HEK293 (cell line): Measurements from ENCODE around the gene ZMYM4.

Experiments
- CTCF ChIA-PET: fragments of 350-600 bp; formaldehyde crosslinking; extraction: SDS; loops from one replicate; lab custom pipeline; 2021; ENCODE audit warnings: antibody characterized with exemption; lab: Yijun Ruan, JAX
- POLR2A ChIA-PET: fragments of 300-600 bp; formaldehyde crosslinking; extraction: SDS; loops from one replicate; lab custom pipeline; 2020; ENCODE audit warnings: antibody characterized with exemption, inconsistent platforms; lab: Yijun Ruan, JAX
- H3K27ac ChIP-seq: fragments of 200-500 bp; sonication (Bioruptor generic); 2 replicates; pipeline ENCODE4 v1.5.1; 2014; ENCODE audit warnings: low read depth, low read length, control low read depth, inconsistent platforms; ENCODE audit errors: extremely low read depth
- H3K36me3 ChIP-seq, 2 experiments: fragments of 200-500 bp in 1 of 2; sonication (Bioruptor generic) in 1 of 2; 1 replicate in 1 of 2; 2 replicates in 1 of 2; pipeline ENCODE4 v1.5.1; 2014 to 2017; ENCODE audit warnings: inconsistent platforms in 2 of 2, low read length in 2 of 2; ENCODE audit not compliant: control insufficient read depth in 2 of 2, insufficient read depth in 1 of 2
- H3K4me1 ChIP-seq: fragments of 200-500 bp; sonication (Bioruptor generic); 2 replicates; pipeline ENCODE4 v1.5.1; 2014; ENCODE audit warnings: mild to moderate bottlenecking, low read length, inconsistent platforms; ENCODE audit not compliant: control insufficient read depth, insufficient read depth
- H3K4me3 ChIP-seq: 2 replicates; pipeline ENCODE4 v1.5.1; 2011; ENCODE audit warnings: low read depth, mild to moderate bottlenecking, control low read depth, low read length, moderate library complexity
- H3K9me3 ChIP-seq: fragments of 200-500 bp; sonication (Bioruptor generic); 2 replicates; pipeline ENCODE4 v1.5.1; 2014; ENCODE audit warnings: low read depth, low read length, inconsistent platforms; ENCODE audit not compliant: control insufficient read depth, insufficient read depth
- PRDM1 ChIP-seq: fragments of 450-650 bp; formaldehyde crosslinking; IDR thresholded peaks from 2 replicates; pipeline ENCODE4; 2016; ENCODE audit warnings: missing biosample characterization, missing genetic modification characterization
- ZBTB48 ChIP-seq: fragments of 450-650 bp; formaldehyde crosslinking; IDR thresholded peaks from 2 replicates; pipeline ENCODE4 v1.5.1; 2016; ENCODE audit warnings: missing biosample characterization, missing genetic modification characterization
- ZNF121 ChIP-seq: fragments of 450-650 bp; formaldehyde crosslinking; IDR thresholded peaks from 2 replicates; pipeline ENCODE4 v1.5.1; 2016; ENCODE audit warnings: missing biosample characterization, missing genetic modification characterization
- ZNF157 ChIP-seq: fragments of 450-650 bp; formaldehyde crosslinking; IDR thresholded peaks from 2 replicates; pipeline ENCODE4 v1.5.1; 2016; ENCODE audit warnings: missing biosample characterization, missing genetic modification characterization
- ZNF211 ChIP-seq: fragments of 450-650 bp; formaldehyde crosslinking; IDR thresholded peaks from 2 replicates; pipeline ENCODE4 v1.5.1; 2016; ENCODE audit warnings: low read depth, missing biosample characterization, missing genetic modification characterization
- ZNF266 ChIP-seq: fragments of 450-650 bp; formaldehyde crosslinking; IDR thresholded peaks from 2 replicates; pipeline ENCODE4 v1.5.1; 2016; ENCODE audit warnings: missing biosample characterization, missing genetic modification characterization, low read depth
- ZNF274 ChIP-seq, 2 experiments: fragments of 200-500 bp in 1 of 2; fragments of 450-650 bp in 1 of 2; sonication (Bioruptor generic) in 1 of 2; formaldehyde crosslinking in 1 of 2; IDR thresholded peaks; 2 replicates each; pipeline versions ENCODE4 v1.5.1 to v1.6.1; 2014 to 2016; ENCODE audit warnings: borderline replicate concordance in 1 of 2, inconsistent platforms in 1 of 2, low read length in 1 of 2, missing biosample characterization in 1 of 2, missing genetic modification characterization in 1 of 2
- ZNF366 ChIP-seq: fragments of 450-650 bp; formaldehyde crosslinking; conservative IDR thresholded peaks from 2 replicates; pipeline ENCODE4 v1.5.1; 2016; ENCODE audit warnings: missing biosample characterization, missing genetic modification characterization
- ZNF391 ChIP-seq: fragments of 450-650 bp; formaldehyde crosslinking; IDR thresholded peaks from 2 replicates; pipeline ENCODE4 v1.5.1; 2016; ENCODE audit warnings: low read depth, missing biosample characterization, missing genetic modification characterization, borderline replicate concordance
- ZNF394 ChIP-seq: fragments of 450-650 bp; formaldehyde crosslinking; IDR thresholded peaks from 2 replicates; pipeline ENCODE4 v1.5.1; 2016; ENCODE audit warnings: missing biosample characterization, missing genetic modification characterization, mild to moderate bottlenecking, moderate library complexity, borderline replicate concordance
- ZNF416 ChIP-seq: fragments of 450-650 bp; formaldehyde crosslinking; IDR thresholded peaks from 2 replicates; pipeline ENCODE4 v1.5.1; 2016; ENCODE audit warnings: missing biosample characterization, missing genetic modification characterization
- ZNF426 ChIP-seq: fragments of 450-650 bp; formaldehyde crosslinking; IDR thresholded peaks from 2 replicates; pipeline ENCODE4 v1.5.1; 2017; ENCODE audit warnings: missing biosample characterization, missing genetic modification characterization, mild to moderate bottlenecking, inconsistent platforms, moderate library complexity
- ZNF521 ChIP-seq: fragments of 450-650 bp; formaldehyde crosslinking; IDR thresholded peaks from 2 replicates; pipeline ENCODE4 v1.5.1; 2017; ENCODE audit warnings: missing biosample characterization, mild to moderate bottlenecking, missing genetic modification characterization
- ZNF626 ChIP-seq: fragments of 450-650 bp; sonication (Bioruptor Pico); formaldehyde crosslinking; IDR thresholded peaks from 2 replicates; pipeline ENCODE4 v1.5.1; 2018; ENCODE audit warnings: missing biosample characterization, missing genetic modification characterization, inconsistent platforms
- ZNF843 ChIP-seq: fragments of 450-650 bp; formaldehyde crosslinking; IDR thresholded peaks from 2 replicates; pipeline ENCODE4 v1.5.1; 2016; ENCODE audit warnings: missing biosample characterization, missing genetic modification characterization
- TF ChIP-seq, protein P1 (sequence below): sonication (generic); formaldehyde crosslinking; IDR thresholded peaks from 2 replicates; pipeline ENCODE4 v1.8.1; 2022; ENCODE audit warnings: mild to moderate bottlenecking, moderate library complexity, missing genetic modification reagents
- TF ChIP-seq, protein P2 (sequence below): fragments of 450-650 bp; IDR thresholded peaks from 2 replicates; pipeline ENCODE4 v1.5.1; 2018; ENCODE audit warnings: missing biosample characterization, missing genetic modification characterization
- TF ChIP-seq, protein P3 (sequence below): fragments of 450-650 bp; formaldehyde crosslinking; IDR thresholded peaks from 2 replicates; pipeline ENCODE4 v1.5.1; 2017; ENCODE audit warnings: missing biosample characterization, mild to moderate bottlenecking, missing genetic modification characterization, moderate library complexity
- TF ChIP-seq, protein P4 (sequence below): fragments of 450-650 bp; formaldehyde crosslinking; IDR thresholded peaks from 2 replicates; pipeline ENCODE4 v1.5.1; 2016; ENCODE audit warnings: missing biosample characterization, missing genetic modification characterization, borderline replicate concordance

ZMYM4 gene

DNA sequence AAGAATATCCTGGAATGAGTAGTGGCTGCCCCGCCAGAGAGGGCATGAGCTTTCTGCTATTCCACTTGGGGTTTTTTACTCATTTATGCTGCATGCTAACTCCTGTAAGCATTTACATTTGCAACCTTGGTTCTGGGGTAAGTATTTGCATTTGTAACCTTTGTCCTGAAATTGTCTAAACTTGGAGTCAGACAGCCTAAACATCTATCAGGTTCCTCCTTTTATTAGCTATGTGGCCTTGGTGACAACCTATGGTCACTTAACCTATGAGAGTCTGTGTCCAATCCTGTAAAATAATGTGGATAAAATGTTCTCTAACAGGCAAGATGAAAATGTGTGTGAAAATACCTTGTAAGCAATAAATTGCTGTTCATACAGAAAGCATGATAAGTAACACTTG, 8.9 kb upstream of the ZMYM4 start (continued):
- no peak for TF ChIP-seq ZNF626 (tag by site-specific recombination)
- no peak for TF ChIP-seq ZNF416 (tag by site-specific recombination)
- TF ChIP-seq, protein P1, sequence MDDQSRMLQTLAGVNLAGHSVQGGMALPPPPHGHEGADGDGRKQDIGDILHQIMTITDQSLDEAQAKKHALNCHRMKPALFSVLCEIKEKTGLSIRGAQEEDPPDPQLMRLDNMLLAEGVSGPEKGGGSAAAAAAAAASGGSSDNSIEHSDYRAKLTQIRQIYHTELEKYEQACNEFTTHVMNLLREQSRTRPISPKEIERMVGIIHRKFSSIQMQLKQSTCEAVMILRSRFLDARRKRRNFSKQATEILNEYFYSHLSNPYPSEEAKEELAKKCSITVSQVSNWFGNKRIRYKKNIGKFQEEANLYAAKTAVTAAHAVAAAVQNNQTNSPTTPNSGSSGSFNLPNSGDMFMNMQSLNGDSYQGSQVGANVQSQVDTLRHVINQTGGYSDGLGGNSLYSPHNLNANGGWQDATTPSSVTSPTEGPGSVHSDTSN: no peak
- no peak for TF ChIP-seq ZNF391 (tag by site-specific recombination)
- no peak for TF ChIP-seq ZNF843 (tag by site-specific recombination)
- TF ChIP-seq, all 188 proteins: peak for 0

DNA sequence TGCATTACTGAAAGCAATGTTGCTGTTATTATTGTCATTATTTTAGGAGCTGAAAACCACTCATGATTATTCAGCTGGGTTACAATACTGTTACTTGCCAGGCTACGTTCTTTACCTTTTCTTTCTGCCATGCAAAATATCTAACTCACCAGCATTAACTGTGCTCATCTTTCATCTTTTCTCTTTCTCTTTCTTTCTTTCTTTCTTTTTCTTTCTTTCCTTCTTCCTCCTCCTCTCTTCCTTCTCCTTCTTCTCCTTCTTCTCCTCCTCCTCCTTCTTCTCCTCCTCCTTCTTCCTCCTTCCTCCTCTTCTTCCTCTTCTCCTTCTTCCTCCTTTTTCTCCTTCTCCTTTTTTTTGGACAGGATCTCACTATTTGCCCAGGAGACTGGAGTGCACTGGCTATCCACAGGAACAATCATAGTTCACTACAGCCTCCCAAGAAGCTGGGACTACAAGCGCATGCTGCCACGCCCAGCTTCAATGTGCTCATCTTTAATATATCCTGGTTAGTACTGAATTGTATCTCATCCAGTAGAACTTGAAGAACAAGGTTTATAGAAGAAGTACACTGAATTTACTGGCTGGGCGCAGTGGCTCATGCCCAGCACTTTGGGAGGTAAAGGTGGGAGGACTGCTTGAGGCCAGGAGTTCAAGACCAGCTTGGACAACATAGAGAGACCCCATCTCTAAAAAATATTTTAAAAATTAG, 6.9 kb upstream of the ZMYM4 start:
- no peaks in the 10 kb centered on the region for H3K4me1 ChIP-seq
- CTCF ChIA-PET: interaction anchor here (0.5 to 0.7 kb wide), 2 partner anchors 11 to 21 kb away, joined by 4 to 5 read pairs; no protein-coding TSS in a partner anchor
- TF ChIP-seq, protein P2, sequence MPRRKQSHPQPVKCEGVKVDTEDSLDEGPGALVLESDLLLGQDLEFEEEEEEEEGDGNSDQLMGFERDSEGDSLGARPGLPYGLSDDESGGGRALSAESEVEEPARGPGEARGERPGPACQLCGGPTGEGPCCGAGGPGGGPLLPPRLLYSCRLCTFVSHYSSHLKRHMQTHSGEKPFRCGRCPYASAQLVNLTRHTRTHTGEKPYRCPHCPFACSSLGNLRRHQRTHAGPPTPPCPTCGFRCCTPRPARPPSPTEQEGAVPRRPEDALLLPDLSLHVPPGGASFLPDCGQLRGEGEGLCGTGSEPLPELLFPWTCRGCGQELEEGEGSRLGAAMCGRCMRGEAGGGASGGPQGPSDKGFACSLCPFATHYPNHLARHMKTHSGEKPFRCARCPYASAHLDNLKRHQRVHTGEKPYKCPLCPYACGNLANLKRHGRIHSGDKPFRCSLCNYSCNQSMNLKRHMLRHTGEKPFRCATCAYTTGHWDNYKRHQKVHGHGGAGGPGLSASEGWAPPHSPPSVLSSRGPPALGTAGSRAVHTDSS (tag by site-specific recombination): 0 out of 2 replicates have a peak, but pooled peaks have one; percentile 32
- TF ChIP-seq, protein P3, sequence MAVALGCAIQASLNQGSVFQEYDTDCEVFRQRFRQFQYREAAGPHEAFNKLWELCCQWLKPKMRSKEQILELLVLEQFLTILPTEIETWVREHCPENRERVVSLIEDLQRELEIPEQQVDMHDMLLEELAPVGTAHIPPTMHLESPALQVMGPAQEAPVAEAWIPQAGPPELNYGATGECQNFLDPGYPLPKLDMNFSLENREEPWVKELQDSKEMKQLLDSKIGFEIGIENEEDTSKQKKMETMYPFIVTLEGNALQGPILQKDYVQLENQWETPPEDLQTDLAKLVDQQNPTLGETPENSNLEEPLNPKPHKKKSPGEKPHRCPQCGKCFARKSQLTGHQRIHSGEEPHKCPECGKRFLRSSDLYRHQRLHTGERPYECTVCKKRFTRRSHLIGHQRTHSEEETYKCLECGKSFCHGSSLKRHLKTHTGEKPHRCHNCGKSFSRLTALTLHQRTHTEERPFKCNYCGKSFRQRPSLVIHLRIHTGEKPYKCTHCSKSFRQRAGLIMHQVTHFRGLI (tag by site-specific recombination): no peak
- TF ChIP-seq ZNF366 (tag by site-specific recombination): peak; percentile 81
- TF ChIP-seq PRDM1 (tag by site-specific recombination): no peak
- no peak for TF ChIP-seq ZNF394 (tag by site-specific recombination)
- POLR2A ChIA-PET: no interaction called here
- no peak overlapping the region for H3K27ac ChIP-seq
- H3K4me3 ChIP-seq: no peak overlapping the region
- H3K36me3 ChIP-seq: no peaks in the 10 kb centered on the region
- H3K9me3 ChIP-seq: no peaks in the 10 kb centered on the region

DNA sequence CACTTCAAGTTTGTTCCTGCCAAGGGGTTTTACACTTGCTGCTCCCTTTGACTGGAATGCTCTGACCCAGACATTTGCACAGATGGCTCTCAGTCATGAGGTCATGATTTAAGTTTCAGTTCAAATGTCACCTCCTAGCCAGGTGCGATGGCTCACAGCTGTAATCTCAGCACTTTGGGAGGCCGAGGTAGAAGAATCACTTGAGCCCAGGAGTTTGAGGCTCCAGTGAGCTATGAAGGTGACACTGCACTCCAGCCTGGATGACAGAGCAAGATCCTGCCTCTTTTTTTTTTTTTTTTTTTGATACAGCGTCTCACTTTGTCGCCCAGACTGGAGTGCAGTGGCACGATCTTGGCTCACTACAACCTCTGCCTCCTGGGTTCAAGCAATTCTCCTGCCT, 4.5 kb upstream of the ZMYM4 start:
- Histone ChIP-seq H3K9me3 (no peaks in the 10 kb centered on the region), H3K4me1 (no peaks in the 10 kb centered on the region), H3K4me3 (no peak overlapping the region), H3K27ac (no peak overlapping the region), H3K36me3 (no peaks in the 10 kb centered on the region)
- POLR2A ChIA-PET: interaction anchor here (0.7 kb wide), 1 partner anchor 275 kb away, joined by 6 read pairs; no protein-coding TSS in a partner anchor
- CTCF ChIA-PET: no interaction called here
- TF ChIP-seq ZNF266 (tag by site-specific recombination) (no peak), ZNF157 (tag by site-specific recombination) (no peak), ZBTB48 (tag by site-specific recombination) (no peak), ZNF211 (tag by site-specific recombination) (no peak), ZNF274 (IDR thresholded peaks at IDR 0.05; ENCODE audit: low read length) (no peak), ZNF274 (tag by site-specific recombination; IDR thresholded peaks at IDR 0.05; ENCODE audit: borderline replicate concordance) (no peak), ZNF121 (tag by site-specific recombination) (no peak), ZNF521 (tag by site-specific recombination) (no peak), ZNF426 (no peak)
- TF ChIP-seq, protein P4, sequence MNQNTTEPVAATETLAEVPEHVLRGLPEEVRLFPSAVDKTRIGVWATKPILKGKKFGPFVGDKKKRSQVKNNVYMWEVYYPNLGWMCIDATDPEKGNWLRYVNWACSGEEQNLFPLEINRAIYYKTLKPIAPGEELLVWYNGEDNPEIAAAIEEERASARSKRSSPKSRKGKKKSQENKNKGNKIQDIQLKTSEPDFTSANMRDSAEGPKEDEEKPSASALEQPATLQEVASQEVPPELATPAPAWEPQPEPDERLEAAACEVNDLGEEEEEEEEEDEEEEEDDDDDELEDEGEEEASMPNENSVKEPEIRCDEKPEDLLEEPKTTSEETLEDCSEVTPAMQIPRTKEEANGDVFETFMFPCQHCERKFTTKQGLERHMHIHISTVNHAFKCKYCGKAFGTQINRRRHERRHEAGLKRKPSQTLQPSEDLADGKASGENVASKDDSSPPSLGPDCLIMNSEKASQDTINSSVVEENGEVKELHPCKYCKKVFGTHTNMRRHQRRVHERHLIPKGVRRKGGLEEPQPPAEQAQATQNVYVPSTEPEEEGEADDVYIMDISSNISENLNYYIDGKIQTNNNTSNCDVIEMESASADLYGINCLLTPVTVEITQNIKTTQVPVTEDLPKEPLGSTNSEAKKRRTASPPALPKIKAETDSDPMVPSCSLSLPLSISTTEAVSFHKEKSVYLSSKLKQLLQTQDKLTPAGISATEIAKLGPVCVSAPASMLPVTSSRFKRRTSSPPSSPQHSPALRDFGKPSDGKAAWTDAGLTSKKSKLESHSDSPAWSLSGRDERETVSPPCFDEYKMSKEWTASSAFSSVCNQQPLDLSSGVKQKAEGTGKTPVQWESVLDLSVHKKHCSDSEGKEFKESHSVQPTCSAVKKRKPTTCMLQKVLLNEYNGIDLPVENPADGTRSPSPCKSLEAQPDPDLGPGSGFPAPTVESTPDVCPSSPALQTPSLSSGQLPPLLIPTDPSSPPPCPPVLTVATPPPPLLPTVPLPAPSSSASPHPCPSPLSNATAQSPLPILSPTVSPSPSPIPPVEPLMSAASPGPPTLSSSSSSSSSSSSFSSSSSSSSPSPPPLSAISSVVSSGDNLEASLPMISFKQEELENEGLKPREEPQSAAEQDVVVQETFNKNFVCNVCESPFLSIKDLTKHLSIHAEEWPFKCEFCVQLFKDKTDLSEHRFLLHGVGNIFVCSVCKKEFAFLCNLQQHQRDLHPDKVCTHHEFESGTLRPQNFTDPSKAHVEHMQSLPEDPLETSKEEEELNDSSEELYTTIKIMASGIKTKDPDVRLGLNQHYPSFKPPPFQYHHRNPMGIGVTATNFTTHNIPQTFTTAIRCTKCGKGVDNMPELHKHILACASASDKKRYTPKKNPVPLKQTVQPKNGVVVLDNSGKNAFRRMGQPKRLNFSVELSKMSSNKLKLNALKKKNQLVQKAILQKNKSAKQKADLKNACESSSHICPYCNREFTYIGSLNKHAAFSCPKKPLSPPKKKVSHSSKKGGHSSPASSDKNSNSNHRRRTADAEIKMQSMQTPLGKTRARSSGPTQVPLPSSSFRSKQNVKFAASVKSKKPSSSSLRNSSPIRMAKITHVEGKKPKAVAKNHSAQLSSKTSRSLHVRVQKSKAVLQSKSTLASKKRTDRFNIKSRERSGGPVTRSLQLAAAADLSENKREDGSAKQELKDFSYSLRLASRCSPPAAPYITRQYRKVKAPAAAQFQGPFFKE (tag by site-specific recombination): no peak
